ENCODE measurements around the gene HNRNPL.
"Not testable (repeated sequence)": the region's sequence is repeated elsewhere in the genome, so short reads cannot be mapped to it uniquely, and the experiment has no call there.

HNRNPL gene

GRCh38 chr19:38796154-38796553, 53.6 kb downstream of the HNRNPL start:
- DNase-seq: no peak

DNA sequence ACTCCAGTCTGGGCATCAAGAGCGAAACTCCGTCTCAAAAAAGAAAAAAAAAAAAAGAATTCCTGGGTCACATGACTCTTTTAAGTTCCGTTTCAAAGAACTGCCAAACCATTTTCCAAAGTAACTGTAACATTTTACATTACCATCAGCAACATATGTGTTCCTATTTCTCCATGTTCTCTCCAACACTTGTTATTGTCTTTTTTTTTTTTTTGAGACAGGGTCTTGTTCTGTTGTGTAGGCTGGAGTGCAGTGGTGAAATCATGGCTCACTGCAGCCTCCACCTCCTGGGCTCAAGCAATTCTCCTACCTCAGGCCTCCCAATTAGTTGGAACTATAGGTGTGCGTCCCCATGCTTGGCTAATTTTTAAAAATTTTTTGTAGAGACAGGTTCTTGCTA, 54.2 kb downstream of the HNRNPL start:
- DNase-seq: no peak

GRCh38 chr19:38793671-38794070, 56.1 kb downstream of the HNRNPL start:
- no peak for DNase-seq

DNA sequence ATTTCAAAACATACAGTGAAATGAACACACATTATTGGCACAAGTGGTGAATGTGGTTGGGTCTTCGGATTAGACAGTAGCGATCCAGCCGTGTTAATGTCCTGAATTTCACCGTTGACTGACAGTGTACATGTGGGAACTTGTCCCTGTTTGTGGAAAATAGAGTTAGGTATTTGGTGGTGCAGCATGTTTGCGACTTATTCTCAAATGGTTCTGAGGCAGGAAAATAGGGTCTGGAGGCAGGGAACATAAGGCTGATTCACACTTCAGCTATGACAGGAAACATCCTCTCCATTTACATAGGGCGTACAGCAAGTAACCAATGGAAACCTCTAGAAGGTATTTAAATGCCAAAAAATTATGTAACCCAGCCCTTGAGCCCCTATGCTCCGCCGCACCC, 56.6 kb downstream of the HNRNPL start:
- DNase-seq: no peak

GRCh38 chr19:38792250-38793111, 57.3 kb downstream of the HNRNPL start:
- no peak for DNase-seq

- DNase-seq: not testable (repeated sequence)
Observed at GRCh38 chr19:38791451-38792064, 58.2 kb downstream of the HNRNPL start.

- not testable (repeated sequence) for DNase-seq
Observed at GRCh38 chr19:38790507-38791403, 59.0 kb downstream of the HNRNPL start.

- no peak for DNase-seq
Observed at GRCh38 chr19:38788478-38789243, 61.1 kb downstream of the HNRNPL start, which contains the start of gene LGALS7B. Gene LGALS7B, plus strand, starts transcription at chr19:38789200. Its CDS starts 27 bp downstream, at chr19:38789227.

DNA sequence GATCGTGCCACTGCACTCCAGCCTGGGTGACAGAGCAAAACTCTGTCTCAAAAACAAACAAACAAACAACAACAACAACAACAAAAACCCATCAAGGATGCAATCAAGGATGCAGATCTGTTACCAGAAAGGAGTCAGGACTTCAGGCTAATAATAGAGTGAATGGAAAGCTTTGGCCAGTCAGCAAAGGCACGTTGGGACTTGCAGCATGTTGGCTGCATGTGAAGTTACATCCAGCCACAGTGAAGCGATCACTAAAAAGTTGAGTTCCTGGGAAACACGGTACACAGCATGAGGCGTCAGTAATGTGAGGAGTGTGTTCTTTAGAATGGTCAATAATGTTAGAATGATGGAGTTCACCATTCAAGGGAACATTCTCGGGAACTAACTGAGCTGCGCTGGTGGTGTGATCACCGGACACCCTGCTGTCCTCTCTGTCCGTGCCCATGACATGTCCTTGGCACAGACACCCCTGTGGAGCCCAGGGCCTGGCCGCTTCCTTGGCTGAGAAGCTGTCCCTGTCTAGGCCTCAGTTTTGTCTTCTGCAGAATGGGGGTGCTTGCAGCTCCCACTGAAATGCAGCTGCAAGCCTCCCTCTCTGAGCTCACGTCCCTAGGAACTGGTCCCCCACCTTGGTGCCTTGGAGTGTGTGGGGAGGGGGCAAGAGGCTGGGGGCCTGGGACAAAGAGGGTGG, 63.1 kb downstream of the HNRNPL start:
- no peak for DNase-seq
